K562 (cell line): ENCODE measurements around the gene DNASE1L1. TPM values are rescaled to one million over a fixed set of nuclear protein-coding genes. Genes with fewer than 3 reads are reported as not detected.

Experiments used
- ATAC-seq: fragments of 200-7000 bp; cut with Tn5 transposase; 3 replicates; pipeline ENCODE4 v1.9.1; 2020; ENCODE audit warnings: moderate library complexity
- BruUV-seq: library from RNA; stranded (reverse); fragments of 400-500 nt; replicated peaks from 2 replicates; lab custom pipeline; 2021; lab: Mats Ljungman, UMichigan
- CTCF ChIA-PET: fragments of 300-600 bp; formaldehyde crosslinking; extraction: SDS; loops from one replicate; lab custom pipeline; 2021; ENCODE audit warnings: low intra/inter-chr PET ratio; lab: Yijun Ruan, JAX
- POLR2A ChIA-PET: fragments of 300-600, 350-650 bp; sonication (Branson Sonifier 250); formaldehyde crosslinking; extraction: SDS; loops from one replicate; lab custom pipeline; 2021; ENCODE audit warnings: antibody characterized with exemption, inconsistent platforms; lab: Yijun Ruan, JAX
- DNase-seq, 4 experiments: peaks; one replicate each; pipeline versions ENCODE4 v3.0.0 to v3.0.0-alpha.2; 2011 to 2018; ENCODE audit warnings: low spot score in 3 of 4, mixed read lengths in 3 of 4; ENCODE audit errors: extremely low read depth in 1 of 4
- FAIRE-seq: peaks from 2 replicates; lab custom pipeline; 2011; peaks lifted over from hg19 to GRCh38; lab: Jason Lieb, UNC
- H2AFZ ChIP-seq: 2 replicates; pipeline ENCODE4 v1.6.0; 2011; ENCODE audit warnings: low read depth, low read length, control low read depth, inconsistent platforms
- H3K27ac ChIP-seq: fragments of 200-600 bp; 3 replicates; pipeline ENCODE4 v1.8.0; 2011; ENCODE audit warnings: low read depth, mild to moderate bottlenecking, control low read depth, inconsistent platforms, low read length, moderate library complexity, mixed read lengths; ENCODE audit errors: extremely low read depth
- H3K27me3 ChIP-seq, 2 experiments: fragments of 300-600 bp in 1 of 2; 2 replicates in 1 of 2; 3 replicates in 1 of 2; pipeline versions ENCODE4 v1.6.0 to v1.8.0; 2011; ENCODE audit warnings: inconsistent platforms in 2 of 2, low read length in 2 of 2, mild to moderate bottlenecking in 1 of 2, mixed read lengths in 1 of 2, moderate library complexity in 1 of 2; ENCODE audit not compliant: control insufficient read depth in 2 of 2, insufficient read depth in 2 of 2
- H3K36me3 ChIP-seq: fragments of 300-600 bp; 3 replicates; pipeline ENCODE4 v1.8.0; 2011; ENCODE audit warnings: mild to moderate bottlenecking, low read length, inconsistent platforms; ENCODE audit not compliant: control insufficient read depth, insufficient read depth
- H3K4me1 ChIP-seq, 2 experiments: fragments of 200-600 bp in 1 of 2; replicated peaks in 1 of 2; 2 replicates in 1 of 2; 3 replicates in 1 of 2; pipeline versions ENCODE4 v1.5.1 to v1.8.0; 2011; ENCODE audit warnings: inconsistent platforms in 2 of 2, low read length in 2 of 2, mild to moderate bottlenecking in 1 of 2, mixed read lengths in 1 of 2, moderate library complexity in 1 of 2; ENCODE audit not compliant: control insufficient read depth in 2 of 2, insufficient read depth in 2 of 2
- H3K4me2 ChIP-seq: 2 replicates; pipeline ENCODE4 v1.6.1; 2011; ENCODE audit warnings: low read length, control low read depth, inconsistent platforms, mixed read lengths; ENCODE audit not compliant: insufficient read depth
- H3K4me3 ChIP-seq: fragments of 200-600 bp; sonication (generic), shearing (Covaris generic); 2 replicates; pipeline ENCODE4 v1.5.1; 2016; ENCODE audit warnings: control low read depth, inconsistent platforms
- H3K79me2 ChIP-seq: fragments of 200-600 bp; 3 replicates; pipeline ENCODE4 v1.8.0; 2011; ENCODE audit warnings: low read length, inconsistent platforms; ENCODE audit not compliant: control insufficient read depth, insufficient read depth
- H3K9ac ChIP-seq, 2 experiments: 2 replicates each; pipeline versions ENCODE4 v1.6.0 to v1.6.1; 2011; ENCODE audit warnings: low read depth in 2 of 2, low read length in 2 of 2, control low read depth in 1 of 2, inconsistent platforms in 1 of 2, mild to moderate bottlenecking in 1 of 2, mixed read lengths in 1 of 2; ENCODE audit not compliant: insufficient read depth in 1 of 2
- H3K9me1 ChIP-seq: one replicate; pipeline ENCODE4 v1.6.0; 2011; ENCODE audit warnings: inconsistent platforms, mild to moderate bottlenecking, low read length, moderate library complexity; ENCODE audit not compliant: control insufficient read depth, insufficient read depth
- H3K9me3 ChIP-seq: replicated peaks from 2 replicates; pipeline ENCODE4 v1.5.1; 2011; ENCODE audit warnings: low read depth, low read length, inconsistent platforms; ENCODE audit not compliant: control insufficient read depth, insufficient read depth
- H4K20me1 ChIP-seq: replicated peaks from 2 replicates; pipeline ENCODE4 v1.6.1; 2011; ENCODE audit warnings: low read length, inconsistent platforms, mixed read lengths; ENCODE audit not compliant: control insufficient read depth, insufficient read depth
- HLTF ChIP-seq: fragments of 450-650 bp; IDR thresholded peaks from 2 replicates; pipeline ENCODE4 v1.6.1; 2016
- MGA ChIP-seq: fragments of 450-650 bp; IDR thresholded peaks from 2 replicates; pipeline ENCODE4 v1.6.1; 2016; ENCODE audit warnings: mild to moderate bottlenecking, moderate library complexity
- NFIC ChIP-seq: fragments of 450-650 bp; IDR thresholded peaks from 2 replicates; pipeline ENCODE4 v1.6.1; 2017; ENCODE audit warnings: mild to moderate bottlenecking, inconsistent platforms
- POLR2G ChIP-seq: fragments of 200-400 bp; formaldehyde crosslinking; IDR thresholded peaks from 2 replicates; pipeline ENCODE4 v1.6.1; 2017; ENCODE audit warnings: low read depth, mild to moderate bottlenecking, antibody characterized with exemption, low read length, moderate library complexity
- PTRF ChIP-seq: fragments of 450-650 bp; IDR thresholded peaks from 2 replicates; pipeline ENCODE4 v1.6.1; 2016; ENCODE audit warnings: mild to moderate bottlenecking, missing genetic modification characterization, missing compliant biosample characterization
- RBFOX2 ChIP-seq: fragments of 200-400 bp; formaldehyde crosslinking; IDR thresholded peaks from 2 replicates; pipeline ENCODE4 v1.6.1; 2017; ENCODE audit warnings: low read depth, mild to moderate bottlenecking, low read length, moderate library complexity
- ZNF143 ChIP-seq: sonication (generic); formaldehyde crosslinking; IDR thresholded peaks from 2 replicates; pipeline ENCODE4 v1.9.0; 2022; ENCODE audit warnings: mild to moderate bottlenecking, missing genetic modification reagents
- ZNF3 ChIP-seq: fragments of 250-450 bp; sonication (Bioruptor Pico); IDR thresholded peaks from 2 replicates; pipeline ENCODE4 v1.5.0; 2021; ENCODE audit warnings: mild to moderate bottlenecking, moderate library complexity
- WGBS: fragments of 100-300 bp; shearing (Covaris generic); methylation state at CpG from one replicate; pipeline ENCODE4 v1.1.6; 2016; ENCODE audit warnings: low coverage, mixed read lengths; ENCODE audit not compliant: insufficient coverage; ENCODE audit errors: missing lambda C conversion rate; 5-methylcytosine and 5-hydroxymethylcytosine counted together
- in situ Hi-C: fragments of 300-500 bp; cut with MboI; formaldehyde crosslinking; loops from 4 replicates; pipeline ENCODE4 v1.15.0; 2018; ENCODE audit warnings: inconsistent platforms, mixed read lengths
- intact Hi-C: fragments of 100-400 bp; cut with micrococcal nuclease; formaldehyde crosslinking; loops from 2 replicates; pipeline ENCODE4 v1.14.2; 2022
- polyA plus RNA-seq, 8 experiments: library from polyadenylated mRNA; depleted of rRNA in 4 of 8; stranded (reverse) in 5 of 8; unstranded in 3 of 8; fragments of >200 nt; fragmentation: Nextera tagmentation in 2 of 8; fragmentation: Illumina TruSeq in 1 of 8; extraction: Ambion mirVana in 2 of 8; extraction: Trizol in 1 of 8; gene quantifications; 2 replicates each; pipeline versions ENCODE4 v1.2.1 to v1.2.3, GENCODE V29; 2011 to 2014; ENCODE audit warnings: inconsistent platforms in 1 of 8, missing spikeins in 1 of 8
- total RNA-seq, 7 experiments: library from RNA; depleted of rRNA in 6 of 7; stranded (reverse); fragments of >200 nt in 6 of 7; fragmentation: Illumina TruSeq in 2 of 7; extraction: Trizol in 2 of 7; gene quantifications; 2 replicates each; pipeline versions ENCODE4 v1.2.1 to v1.2.3, GENCODE V29; 2011 to 2021; ENCODE audit warnings: low replicate concordance in 1 of 7

DNASE1L1 gene
- total and polyA plus RNA-seq, 9 of the 15 experiments (the other 6 are each of a cell fraction or from before 2014, with no cell fraction given), result 0.73 to 12.6 (median 7.9) TPM

GRCh38 chrX:154365052-154365600 lies 43.9 kb downstream of the DNASE1L1 start:
- POLR2A ChIA-PET, result interaction anchor here (0.6 to 1.2 kb wide), 3 partner anchors 12 to 168 kb away, joined by 3 to 4 read pairs (median 3); no protein-coding TSS in a partner anchor
- no peak overlapping the region for H3K27ac ChIP-seq
- in situ Hi-C loops (no loop called here), intact Hi-C loops (no loop called here)
- no peak overlapping the region for H3K9ac ChIP-seq
- H3K9me3 ChIP-seq, result no peaks in the 10 kb centered on the region
- CTCF ChIA-PET, result no interaction called here
- no peak overlapping the region for H3K4me3 ChIP-seq
- no peak overlapping the region for H2AFZ ChIP-seq
- DNase-seq (no peak), FAIRE-seq (no peak), ATAC-seq (no peak)
- 100% methylated on average over 5 of the region's 20 CpGs for WGBS
- no peak overlapping the region for H3K4me2 ChIP-seq
- H3K9me1 ChIP-seq, result no peaks in the 10 kb centered on the region
- no peaks in the 10 kb centered on the region for H3K27me3 ChIP-seq
- peaks cover 10 to 52% of the 10 kb centered on the region in 2 experiments for H3K4me1 ChIP-seq
- no peaks in the 10 kb centered on the region; the same call in 1 of the 2 replicates for H4K20me1 ChIP-seq
- H3K79me2 ChIP-seq, result peaks cover 51% of the 10 kb centered on the region
- H3K36me3 ChIP-seq, result peaks cover 82% of the 10 kb centered on the region; the same call in 2 of the 3 replicates
- no TSS peak for BruUV-seq
- TF ChIP-seq RBFOX2, result peak; percentile 12; the same call in 1 of the 2 replicates
- TF ChIP-seq MGA, result no peak
- TF ChIP-seq PTRF (tag), result no peak
- peak; percentile 62 for TF ChIP-seq POLR2G
- TF ChIP-seq HLTF, result no peak
- TF ChIP-seq NFIC, result peak; percentile 70
- TF ChIP-seq ZNF3, result no peak
- TF ChIP-seq ZNF143 (CRISPR knock-in tag), result no peak
